NCI-H146 treated with DMSO at 0.1 percent for 48 hours (cell line): ENCODE results near the gene MYO5C.
"Not testable (repeated sequence)": the region's sequence is repeated elsewhere in the genome, so short reads cannot be mapped to it uniquely, and the experiment has no call there.

Experiments
- DNase-seq: peaks from one replicate; lab custom pipeline; 2025; ENCODE audit not compliant: unreplicated experiment; lab: John Stamatoyannopoulos, UW

Gene MYO5C

DNA sequence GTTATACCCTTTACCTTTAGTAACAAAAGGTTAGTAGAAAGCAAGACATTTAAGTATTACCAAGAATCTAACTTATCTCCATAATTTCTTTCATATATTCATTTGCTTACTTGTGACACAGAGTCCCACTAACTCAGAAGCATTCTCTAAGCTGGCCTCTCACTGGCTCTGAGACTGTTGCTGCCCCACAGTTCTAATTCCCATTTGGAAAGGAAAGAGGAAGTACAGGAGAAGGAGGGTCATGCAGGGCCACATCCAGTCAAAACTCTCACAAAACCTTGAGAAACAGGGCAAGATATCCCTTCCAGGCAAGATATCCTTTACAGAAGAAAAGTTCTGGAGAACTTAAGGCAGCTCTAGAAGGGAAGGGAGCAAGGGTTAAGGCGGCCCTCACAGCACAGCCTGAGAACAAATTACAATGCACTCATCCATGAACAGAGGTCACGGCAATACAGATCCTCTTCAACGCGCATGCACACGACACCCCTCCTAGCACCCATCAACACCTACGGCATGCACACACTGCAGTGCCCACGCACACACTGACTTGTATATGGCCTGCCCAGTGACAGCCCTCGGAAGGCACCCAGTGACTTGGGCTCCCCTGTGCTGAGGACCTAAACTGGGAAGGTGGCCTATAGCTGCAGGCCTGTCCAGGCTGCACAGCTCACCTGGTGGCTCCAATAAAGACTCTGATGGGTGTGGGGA lies 13.0 kb upstream of the MYO5C start:
- DNase-seq = no peak

- DNase-seq = no peak
Observed at GRCh38 chr15:52307847-52308246, 12.2 kb upstream of the MYO5C start.

- no peak for DNase-seq
Observed at GRCh38 chr15:52306270-52306669, 10.7 kb upstream of the MYO5C start.

GRCh38 chr15:52303093-52303772 lies 7.6 kb upstream of the MYO5C start:
- DNase-seq = no peak

GRCh38 chr15:52301265-52301847 lies 5.8 kb upstream of the MYO5C start:
- DNase-seq = no peak

DNA sequence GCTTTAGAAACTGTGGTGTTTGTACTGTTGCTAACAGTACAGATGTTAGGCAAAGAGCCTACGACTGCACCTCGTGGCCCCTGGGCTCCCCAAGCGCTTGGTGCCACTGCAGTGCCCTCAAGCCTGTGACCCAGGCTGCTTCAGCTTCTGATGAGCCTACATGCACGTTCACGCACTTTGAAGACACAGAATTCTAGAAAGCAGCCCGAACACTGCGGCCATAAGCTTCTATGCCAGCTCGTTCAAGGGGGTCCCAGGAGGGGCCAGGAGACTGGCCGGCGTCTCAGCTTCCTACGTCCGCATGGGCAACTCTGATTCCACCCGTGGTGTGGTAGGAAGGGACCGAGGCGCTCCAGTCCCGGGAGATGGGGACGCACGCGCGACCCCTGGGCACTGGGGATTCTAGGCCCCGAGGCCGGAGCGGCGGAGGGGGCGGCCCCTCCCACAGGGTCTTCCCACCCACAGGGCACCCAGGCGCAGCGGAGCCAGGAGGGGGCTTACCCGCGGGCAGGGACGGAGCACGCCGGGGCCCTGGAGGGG lies 653 bp downstream of the MYO5C start:
- no peak for DNase-seq

- DNase-seq = no peak
Observed at GRCh38 chr15:52292780-52293392, 2.7 kb downstream of the MYO5C start.

DNA sequence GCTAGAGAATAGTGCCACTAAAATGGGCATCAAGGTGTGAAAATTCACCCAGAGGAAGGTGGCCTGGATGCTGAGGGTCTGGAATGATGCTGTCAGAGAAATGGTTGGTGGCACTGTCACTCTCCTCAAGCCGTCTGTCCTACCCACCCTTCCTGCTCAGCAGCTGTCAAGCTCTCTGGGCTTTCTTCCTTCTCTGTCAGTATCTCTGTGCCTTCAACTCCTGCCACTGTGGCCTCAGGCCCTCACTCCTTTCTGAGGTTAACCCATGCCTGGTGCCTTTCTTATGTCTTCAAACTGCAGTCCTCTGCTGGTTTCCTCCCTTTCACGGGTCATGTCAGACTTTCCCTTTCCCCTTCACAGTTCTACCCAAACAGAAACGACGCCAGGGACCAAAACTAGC lies 4.4 kb downstream of the MYO5C start:
- no peak for DNase-seq

- DNase-seq = no peak
Observed at GRCh38 chr15:52290800-52291199, 4.8 kb downstream of the MYO5C start.

DNA sequence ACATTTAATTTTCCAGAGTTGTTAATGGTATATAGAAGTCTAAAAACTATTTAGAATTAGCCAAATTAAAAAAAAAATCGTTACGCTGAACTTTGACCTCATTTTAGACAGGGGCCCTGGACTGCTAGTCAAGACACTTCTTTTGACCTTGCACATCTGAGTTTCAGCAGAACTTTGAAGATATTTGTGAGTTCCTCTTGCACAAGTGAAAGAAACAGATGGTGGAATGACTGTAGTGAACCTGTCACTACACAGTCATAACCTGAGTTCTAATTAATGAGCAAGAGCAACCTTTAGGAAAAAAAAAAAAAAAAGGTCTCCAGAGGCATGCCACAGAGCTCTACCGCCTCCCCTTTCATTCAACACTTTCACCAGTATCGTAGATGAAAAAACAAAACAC lies 5.3 kb downstream of the MYO5C start:
- DNase-seq = no peak

GRCh38 chr15:52289629-52290081 lies 5.9 kb downstream of the MYO5C start:
- DNase-seq = no peak

GRCh38 chr15:52288986-52289385 lies 6.6 kb downstream of the MYO5C start:
- DNase-seq = no peak

- DNase-seq = peak; percentile 7
Observed at GRCh38 chr15:52288051-52288942, 7.3 kb downstream of the MYO5C start.

DNA sequence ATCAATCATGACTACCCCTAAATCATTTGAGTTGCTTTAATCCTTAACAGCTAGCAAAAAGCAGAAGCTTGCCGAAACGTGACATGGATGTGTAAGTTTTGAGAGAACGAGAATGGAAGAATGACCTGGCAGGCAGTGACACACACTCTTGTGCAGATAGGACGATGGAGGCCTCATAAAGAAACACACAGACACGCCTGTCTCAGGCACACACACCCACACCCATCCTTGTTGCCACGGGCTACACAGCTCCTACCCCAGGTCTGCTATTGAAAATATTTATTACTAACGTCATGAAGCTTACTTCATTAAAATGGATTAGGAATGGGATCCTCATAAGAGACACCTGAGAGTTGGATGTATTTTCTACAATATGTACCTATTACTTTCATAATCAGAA lies 8.5 kb downstream of the MYO5C start:
- no peak for DNase-seq

- DNase-seq = not testable (repeated sequence)
Observed at GRCh38 chr15:52285941-52286340, 9.7 kb downstream of the MYO5C start.

- no peak for DNase-seq
Observed at GRCh38 chr15:52284164-52284563, 11.4 kb downstream of the MYO5C start.

GRCh38 chr15:52283281-52283680 lies 12.3 kb downstream of the MYO5C start:
- no peak for DNase-seq

- DNase-seq = no peak
Observed at GRCh38 chr15:52282418-52282817, 13.2 kb downstream of the MYO5C start.

GRCh38 chr15:52281085-52282035 lies 14.2 kb downstream of the MYO5C start:
- DNase-seq = no peak
